SJCRH30 (cell line): ENCODE data around the gene RNF222. TPM values are rescaled to one million over a fixed set of nuclear protein-coding genes. Genes with fewer than 3 reads are reported as not detected.

ENCODE experiments used
- DNase-seq, 2 experiments: peaks; one replicate each; pipeline ENCODE4 v3.0.0-alpha.2; 2015 to 2020
- H3K27ac ChIP-seq: fragments of 250-450 bp; sonication (Bioruptor Pico); 2 replicates; pipeline ENCODE4 v1.5.1; 2020; ENCODE audit warnings: mild to moderate bottlenecking, moderate library complexity
- H3K27me3 ChIP-seq: fragments of 250-450 bp; sonication (Bioruptor Pico); 2 replicates; pipeline ENCODE4 v1.5.1; 2020; ENCODE audit warnings: mild to moderate bottlenecking, moderate library complexity
- H3K36me3 ChIP-seq: fragments of 250-450 bp; sonication (Bioruptor Pico); 2 replicates; pipeline ENCODE4 v1.5.1; 2020; ENCODE audit warnings: mild to moderate bottlenecking, moderate library complexity
- H3K4me1 ChIP-seq: fragments of 250-450 bp; sonication (Bioruptor Pico); 2 replicates; pipeline ENCODE4 v1.5.1; 2020; ENCODE audit warnings: mild to moderate bottlenecking, moderate library complexity
- H3K4me3 ChIP-seq: fragments of 250-450 bp; sonication (Bioruptor Pico); 2 replicates; pipeline ENCODE4 v1.5.1; 2020; ENCODE audit warnings: mild to moderate bottlenecking, moderate library complexity
- H3K9me3 ChIP-seq: fragments of 250-450 bp; sonication (Bioruptor Pico); replicated peaks from 2 replicates; pipeline ENCODE4 v1.5.1; 2020; ENCODE audit warnings: mild to moderate bottlenecking, moderate library complexity
- total RNA-seq: library from RNA; depleted of rRNA; stranded (reverse); fragments of >200 nt; shearing (Covaris generic); gene quantifications from 2 replicates; pipeline ENCODE4 v1.2.3, GENCODE V29; 2014; rRNA removed

The RNF222 gene
- not detected in 2 replicates for total RNA-seq

GRCh38 chr17:8397636-8398035 is at the start of gene RNF222:
TSS of gene RNF222 (minus strand) at chr17:8397827. CDS start at chr17:8393461, 4,366 bp downstream.
- no peaks in the 10 kb centered on the region for H3K9me3 ChIP-seq
- no peaks in the 10 kb centered on the region; the same call in 1 of the 2 replicates for H3K4me1 ChIP-seq
- DNase-seq = no peak
- no peak within 1 kb of the TSS for H3K4me3 ChIP-seq
- H3K27me3 ChIP-seq = no peaks in the 10 kb centered on the region
- H3K36me3 ChIP-seq = no peaks in the 10 kb centered on the region
- no peak within 1 kb of the TSS for H3K27ac ChIP-seq

GRCh38 chr17:8445536-8445935 is 47.9 kb upstream of the RNF222 start:
- peaks cover 9% of the 10 kb centered on the region for H3K36me3 ChIP-seq
- no peaks in the 10 kb centered on the region for H3K27me3 ChIP-seq
- no peaks in the 10 kb centered on the region for H3K9me3 ChIP-seq
- no peak for DNase-seq
- H3K4me1 ChIP-seq = no peaks in the 10 kb centered on the region
- no peak overlapping the region for H3K27ac ChIP-seq
- H3K4me3 ChIP-seq = no peak overlapping the region

GRCh38 chr17:8444494-8444893 is 46.9 kb upstream of the RNF222 start:
- Histone ChIP-seq H3K36me3 (peaks cover 7% of the 10 kb centered on the region), H3K4me3 (no peak overlapping the region), H3K9me3 (no peaks in the 10 kb centered on the region), H3K27me3 (no peaks in the 10 kb centered on the region), H3K4me1 (no peaks in the 10 kb centered on the region), H3K27ac (no peak overlapping the region)
- DNase-seq = no peak

GRCh38 chr17:8443756-8444155 is 46.1 kb upstream of the RNF222 start:
- no peaks in the 10 kb centered on the region for H3K27me3 ChIP-seq
- no peak overlapping the region for H3K27ac ChIP-seq
- no peaks in the 10 kb centered on the region for H3K9me3 ChIP-seq
- H3K4me1 ChIP-seq = no peaks in the 10 kb centered on the region
- peaks cover 4% of the 10 kb centered on the region for H3K36me3 ChIP-seq
- H3K4me3 ChIP-seq = no peak overlapping the region
- no peak for DNase-seq

GRCh38 chr17:8442310-8442709 is 44.7 kb upstream of the RNF222 start:
- no peak overlapping the region for H3K27ac ChIP-seq
- H3K9me3 ChIP-seq = no peaks in the 10 kb centered on the region
- H3K27me3 ChIP-seq = no peaks in the 10 kb centered on the region
- H3K4me1 ChIP-seq = 0 out of 2 replicates have a peak, but pooled peaks cover 2% of the 10 kb centered on the region
- H3K4me3 ChIP-seq = no peak overlapping the region
- peaks cover 4% of the 10 kb centered on the region for H3K36me3 ChIP-seq
- DNase-seq = no peak

GRCh38 chr17:8441690-8442089 is 44.1 kb upstream of the RNF222 start:
- Histone ChIP-seq H3K4me3 (no peak overlapping the region), H3K27ac (no peak overlapping the region), H3K4me1 (0 out of 2 replicates have a peak, but pooled peaks cover 5% of the 10 kb centered on the region), H3K27me3 (no peaks in the 10 kb centered on the region), H3K36me3 (peaks cover 4% of the 10 kb centered on the region), H3K9me3 (no peaks in the 10 kb centered on the region)
- no peak for DNase-seq

GRCh38 chr17:8439681-8440080 is 42.1 kb upstream of the RNF222 start:
- H3K27ac ChIP-seq = no peak overlapping the region
- no peaks in the 10 kb centered on the region for H3K9me3 ChIP-seq
- H3K4me1 ChIP-seq = 0 out of 2 replicates have a peak, but pooled peaks cover 5% of the 10 kb centered on the region
- no peak for DNase-seq
- no peak overlapping the region for H3K4me3 ChIP-seq
- peaks cover 4% of the 10 kb centered on the region for H3K36me3 ChIP-seq
- no peaks in the 10 kb centered on the region for H3K27me3 ChIP-seq

GRCh38 chr17:8438441-8438840 is 40.8 kb upstream of the RNF222 start:
- no peaks in the 10 kb centered on the region for H3K27me3 ChIP-seq
- no peak overlapping the region for H3K27ac ChIP-seq
- 0 out of 2 replicates have a peak, but pooled peaks cover 5% of the 10 kb centered on the region for H3K4me1 ChIP-seq
- no peaks in the 10 kb centered on the region for H3K9me3 ChIP-seq
- no peaks in the 10 kb centered on the region; the same call in 1 of the 2 replicates for H3K36me3 ChIP-seq
- H3K4me3 ChIP-seq = no peak overlapping the region
- no peak for DNase-seq

- H3K36me3 ChIP-seq = no peaks in the 10 kb centered on the region; the same call in 1 of the 2 replicates
Measured at GRCh38 chr17:8436844-8437171, 39.2 kb upstream of the RNF222 start.

GRCh38 chr17:8436169-8436843 is 38.7 kb upstream of the RNF222 start:
- Histone ChIP-seq H3K36me3 (no peaks in the 10 kb centered on the region; the same call in 1 of the 2 replicates), H3K27ac (peak overlapping the region; percentile 69), H3K4me1 (0 out of 2 replicates have a peak, but pooled peaks cover 5% of the 10 kb centered on the region), H3K27me3 (no peaks in the 10 kb centered on the region), H3K9me3 (no peaks in the 10 kb centered on the region), H3K4me3 (peak overlapping the region; percentile 96)
- peak; percentile 28 to 51 for DNase-seq

More at GRCh38 chr17:8436844-8437171, 39.2 kb upstream of the RNF222 start:
- no peak for DNase-seq
- no peaks in the 10 kb centered on the region for H3K27me3 ChIP-seq
- no peaks in the 10 kb centered on the region for H3K9me3 ChIP-seq
- H3K4me1 ChIP-seq = 0 out of 2 replicates have a peak, but pooled peaks cover 5% of the 10 kb centered on the region
- peak overlapping the region; percentile 96 for H3K4me3 ChIP-seq
- H3K27ac ChIP-seq = no peak overlapping the region

- Histone ChIP-seq H3K27me3 (no peaks in the 10 kb centered on the region), H3K27ac (peak within 1 kb of the TSS; percentile 69), H3K4me3 (peak within 1 kb of the TSS; percentile 96), H3K9me3 (no peaks in the 10 kb centered on the region), H3K36me3 (no peaks in the 10 kb centered on the region; the same call in 1 of the 2 replicates), H3K4me1 (0 out of 2 replicates have a peak, but pooled peaks cover 5% of the 10 kb centered on the region)
- peak; percentile 94 to 97 for DNase-seq
Measured at GRCh38 chr17:8435245-8436168, 37.9 kb upstream of the RNF222 start, which contains the start of gene NDEL1. TSS of gene NDEL1 (plus strand) at chr17:8435884. CDS start at chr17:8444272, 8,388 bp downstream.

- H3K27me3 ChIP-seq = no peaks in the 10 kb centered on the region
- no peaks in the 10 kb centered on the region for H3K4me1 ChIP-seq
- H3K4me3 ChIP-seq = no peak overlapping the region
- H3K36me3 ChIP-seq = no peaks in the 10 kb centered on the region
- no peak for DNase-seq
- no peak overlapping the region for H3K27ac ChIP-seq
- no peaks in the 10 kb centered on the region for H3K9me3 ChIP-seq
Measured at GRCh38 chr17:8430966-8431365, 33.3 kb upstream of the RNF222 start.

GRCh38 chr17:8426802-8427201 is 29.2 kb upstream of the RNF222 start:
- H3K9me3 ChIP-seq = no peaks in the 10 kb centered on the region
- H3K4me3 ChIP-seq = no peak overlapping the region
- no peaks in the 10 kb centered on the region for H3K4me1 ChIP-seq
- no peak for DNase-seq
- H3K27me3 ChIP-seq = no peaks in the 10 kb centered on the region
- no peaks in the 10 kb centered on the region for H3K36me3 ChIP-seq
- no peak overlapping the region for H3K27ac ChIP-seq

- H3K27me3 ChIP-seq = no peaks in the 10 kb centered on the region
- H3K4me3 ChIP-seq = no peak overlapping the region
- H3K9me3 ChIP-seq = no peaks in the 10 kb centered on the region
- no peaks in the 10 kb centered on the region for H3K36me3 ChIP-seq
- H3K27ac ChIP-seq = no peak overlapping the region
- DNase-seq = peak in 1 of 2 experiments; percentile 7
- H3K4me1 ChIP-seq = no peaks in the 10 kb centered on the region
Measured at GRCh38 chr17:8426094-8426720, 28.6 kb upstream of the RNF222 start.
